AG04449 (cell line): ENCODE data around the gene LPP.

Experiments
- CTCF ChIA-PET: fragments of 350-600 bp; formaldehyde crosslinking; extraction: SDS; loops from one replicate; lab custom pipeline; 2021; ENCODE audit warnings: antibody characterized with exemption; lab: Yijun Ruan, JAX
- POLR2A ChIA-PET: fragments of 400-600, 350-600 bp; formaldehyde crosslinking; extraction: SDS; loops from one replicate; lab custom pipeline; 2020; ENCODE audit warnings: antibody characterized with exemption, inconsistent platforms; lab: Yijun Ruan, JAX
- DNase-seq: peaks from one replicate; pipeline ENCODE4 v3.0.0-alpha.2; 2010; ENCODE audit warnings: low read depth, low spot score
- H3K4me3 ChIP-seq: 2 replicates; pipeline ENCODE4 v1.5.1; 2011; ENCODE audit warnings: low read depth, mild to moderate bottlenecking, control low read depth, low read length
- CTCF ChIP-seq: IDR thresholded peaks from one replicate; pipeline ENCODE4 v1.5.1; 2011; ENCODE audit warnings: mild to moderate bottlenecking, moderate library complexity, low read length, control low read depth, inconsistent platforms; ENCODE audit not compliant: insufficient read depth; ENCODE audit errors: missing control alignments

Gene LPP

GRCh38 chr3:188720636-188721035 lies 566.7 kb downstream of the LPP start:
- TF ChIP-seq CTCF, result no peak
- CTCF ChIA-PET, result interaction anchor here (1.4 to 1.6 kb wide), 2 partner anchors 10 to 234 kb away, joined by 3 to 6 read pairs; no protein-coding TSS in a partner anchor
- POLR2A ChIA-PET, result no interaction called here
- no peak for DNase-seq
- no peak overlapping the region for H3K4me3 ChIP-seq

GRCh38 chr3:188721312-188721711 lies 567.4 kb downstream of the LPP start:
- ChIA-PET CTCF (interaction anchor here (1.3 to 1.6 kb wide), 2 partner anchors 234 to 981 kb away, joined by 5 to 6 read pairs; no protein-coding TSS in a partner anchor), POLR2A (no interaction called here)
- H3K4me3 ChIP-seq, result no peak overlapping the region
- DNase-seq, result no peak
- TF ChIP-seq CTCF, result no peak

GRCh38 chr3:188721990-188722389 lies 568.0 kb downstream of the LPP start:
- ChIA-PET POLR2A (no interaction called here), CTCF (interaction anchor here (1.0 to 1.3 kb wide), 2 partner anchors 183 to 981 kb away, joined by 3 to 5 read pairs; no protein-coding TSS in a partner anchor)
- no peak for TF ChIP-seq CTCF
- no peak for DNase-seq
- H3K4me3 ChIP-seq, result no peak overlapping the region

- TF ChIP-seq CTCF, result no peak
- ChIA-PET POLR2A (no interaction called here), CTCF (no interaction called here)
- no peak overlapping the region for H3K4me3 ChIP-seq
- no peak for DNase-seq
These were observed 569.0 kb downstream of the LPP start for GRCh38 chr3:188722963-188723362.

- no peak for DNase-seq
- TF ChIP-seq CTCF, result no peak
- no peak overlapping the region for H3K4me3 ChIP-seq
- ChIA-PET POLR2A (no interaction called here), CTCF (interaction anchor here (1.4 kb wide), 1 partner anchor 22 kb away, joined by 3 read pairs; no protein-coding TSS in a partner anchor)
These were observed 573.1 kb downstream of the LPP start for GRCh38 chr3:188727052-188727451.

GRCh38 chr3:188728371-188728896 lies 574.5 kb downstream of the LPP start:
- TF ChIP-seq CTCF, result no peak
- ChIA-PET POLR2A (no interaction called here), CTCF (interaction anchor here (1.0 kb wide), 1 partner anchor 20 kb away, joined by 4 read pairs; no protein-coding TSS in a partner anchor)

More at GRCh38 chr3:188728371-188728896, 574.5 kb downstream of the LPP start:
- no peak for DNase-seq
- no peak overlapping the region for H3K4me3 ChIP-seq
